PC-9 (cell line): Measurements from ENCODE around the gene HTT. TPM values are rescaled to one million over a fixed set of nuclear protein-coding genes. Genes with fewer than 3 reads are reported as not detected.

ENCODE experiments used
- BruUV-seq: library from RNA; stranded (reverse); fragments of 400-500 nt; replicated peaks from 2 replicates; lab custom pipeline; 2021; lab: Mats Ljungman, UMichigan
- CTCF ChIA-PET: fragments of 300-600 bp; sonication (Branson Sonifier 250); formaldehyde crosslinking; loops from one replicate; lab custom pipeline; 2022; ENCODE audit warnings: antibody characterized with exemption; lab: Charles Lee
- POLR2A ChIA-PET: fragments of 300-600 bp; sonication (Branson Sonifier 250); formaldehyde crosslinking; loops from one replicate; lab custom pipeline; 2022; ENCODE audit warnings: antibody characterized with exemption; ENCODE audit not compliant: unreplicated experiment; lab: Charles Lee
- DNase-seq, 2 experiments: peaks; one replicate each; pipeline versions ENCODE4 v3.0.0 to v3.0.0-alpha.2; 2015 to 2022; ENCODE audit warnings: mixed read lengths in 1 of 2
- H2AFZ ChIP-seq: fragments of 200-600 bp; sonication (generic); 2 replicates; pipeline ENCODE4 v1.8.1; 2017; ENCODE audit warnings: antibody characterized with exemption
- H3F3A ChIP-seq: fragments of 200-600 bp; sonication (generic); 2 replicates; pipeline ENCODE4 v1.8.1; 2017; ENCODE audit warnings: antibody characterized with exemption, mild to moderate bottlenecking, low read depth; ENCODE audit not compliant: insufficient read depth
- H3K27ac ChIP-seq: fragments of 200-600 bp; sonication (generic); 2 replicates; pipeline ENCODE4 v1.6.1; 2016; ENCODE audit warnings: mixed run types
- H3K27me3 ChIP-seq: fragments of 200-600 bp; sonication (generic); 2 replicates; pipeline ENCODE4 v1.6.1; 2016; ENCODE audit warnings: low read depth, mixed run types; ENCODE audit not compliant: insufficient read depth
- H3K36me3 ChIP-seq: fragments of 200-600 bp; sonication (generic); 2 replicates; pipeline ENCODE4 v1.6.1; 2016; ENCODE audit warnings: low read depth, mixed run types
- H3K4me1 ChIP-seq: fragments of 200-600 bp; sonication (generic); replicated peaks from 2 replicates; pipeline ENCODE4 v1.6.1; 2016; ENCODE audit warnings: mixed run types; ENCODE audit not compliant: insufficient read depth
- H3K4me2 ChIP-seq: fragments of 200-600 bp; sonication (generic); 2 replicates; pipeline ENCODE4 v1.6.1; 2017; ENCODE audit warnings: mixed run types
- H3K4me3 ChIP-seq: fragments of 200-600 bp; sonication (generic); 2 replicates; pipeline ENCODE4 v1.6.1; 2016; ENCODE audit warnings: mixed run types
- H3K79me2 ChIP-seq: fragments of 200-600 bp; sonication (generic); 2 replicates; pipeline ENCODE4 v1.6.1; 2017; ENCODE audit warnings: low read depth, mixed run types
- H3K9me2 ChIP-seq: fragments of 200-600 bp; sonication (generic); 2 replicates; pipeline ENCODE4 v1.8.1; 2017; ENCODE audit warnings: mild to moderate bottlenecking; ENCODE audit not compliant: insufficient read depth
- H3K9me3 ChIP-seq: fragments of 200-600 bp; sonication (generic); 2 replicates; pipeline ENCODE4 v1.8.1; 2016; ENCODE audit warnings: low read depth; ENCODE audit not compliant: insufficient read depth
- H4K20me1 ChIP-seq: fragments of 200-600 bp; sonication (generic); 2 replicates; pipeline ENCODE4 v1.8.1; 2017; ENCODE audit not compliant: insufficient read depth
- CTCF ChIP-seq: fragments of 200-600 bp; sonication (generic); conservative IDR thresholded peaks from 2 replicates; pipeline ENCODE4 v1.6.1; 2017; ENCODE audit warnings: mixed run types, antibody characterized with exemption, mild to moderate bottlenecking, moderate library complexity
- EZH2 ChIP-seq: fragments of 200-600 bp; sonication (generic); IDR thresholded peaks from 2 replicates; pipeline ENCODE4 v1.8.0; 2017; ENCODE audit warnings: antibody characterized with exemption, low read depth
- intact Hi-C: fragments of 100-400 bp; cut with micrococcal nuclease; formaldehyde crosslinking; loops from one replicate; pipeline ENCODE4 v1.10.0; 2022; ENCODE audit not compliant: unreplicated experiment
- total RNA-seq: library from RNA; stranded (reverse); gene quantifications from 2 replicates; pipeline ENCODE4 v1.2.3, GENCODE V29; 2021

The HTT gene
- total RNA-seq, 1 experiment from 2014 or later, result 81.7 TPM

GRCh38 chr4:3034231-3034630 is 40.2 kb upstream of the HTT start:
- ChIA-PET POLR2A (no interaction called here), CTCF (no interaction called here)
- TF ChIP-seq EZH2, result no peak
- no peak for TF ChIP-seq CTCF
- Histone ChIP-seq H3K4me1 (no peaks in the 10 kb centered on the region), H3K27me3 (no peaks in the 10 kb centered on the region), H3K79me2 (no peaks in the 10 kb centered on the region), H3K4me3 (no peak overlapping the region), H3K27ac (no peak overlapping the region), H3K9me2 (no peaks in the 10 kb centered on the region), H2AFZ (no peak overlapping the region), H3K9me3 (no peaks in the 10 kb centered on the region), H3K4me2 (no peak overlapping the region), H4K20me1 (no peaks in the 10 kb centered on the region), H3F3A (no peaks in the 10 kb centered on the region), H3K36me3 (no peaks in the 10 kb centered on the region)
- no peak for DNase-seq
- no TSS peak for BruUV-seq
- intact Hi-C loops, result no loop called here

GRCh38 chr4:3035249-3035648 is 39.2 kb upstream of the HTT start:
- Histone ChIP-seq H3K27me3 (no peaks in the 10 kb centered on the region), H3K4me2 (no peak overlapping the region), H3K9me2 (no peaks in the 10 kb centered on the region), H2AFZ (no peak overlapping the region), H3K27ac (no peak overlapping the region), H3K9me3 (no peaks in the 10 kb centered on the region), H3K36me3 (no peaks in the 10 kb centered on the region), H3F3A (no peaks in the 10 kb centered on the region), H3K4me3 (no peak overlapping the region), H3K79me2 (no peaks in the 10 kb centered on the region), H4K20me1 (no peaks in the 10 kb centered on the region), H3K4me1 (no peaks in the 10 kb centered on the region)
- ChIA-PET CTCF (no interaction called here), POLR2A (no interaction called here)
- no TSS peak for BruUV-seq
- TF ChIP-seq CTCF, result no peak
- TF ChIP-seq EZH2, result no peak
- intact Hi-C loops, result loop anchor here (5.0 kb wide), 1 partner anchor 273 kb away; no protein-coding TSS in a partner anchor
- DNase-seq, result no peak

GRCh38 chr4:3035674-3036073 is 38.8 kb upstream of the HTT start:
- H3K27ac ChIP-seq, result no peak overlapping the region
- H2AFZ ChIP-seq, result no peak overlapping the region
- POLR2A ChIA-PET, result no interaction called here
- TF ChIP-seq CTCF (no peak), EZH2 (no peak)
- H3F3A ChIP-seq, result no peaks in the 10 kb centered on the region
- H3K4me2 ChIP-seq, result no peak overlapping the region
- no peaks in the 10 kb centered on the region for H4K20me1 ChIP-seq
- no peaks in the 10 kb centered on the region for H3K4me1 ChIP-seq
- no peaks in the 10 kb centered on the region for H3K27me3 ChIP-seq
- H3K9me2 ChIP-seq, result no peaks in the 10 kb centered on the region
- no peaks in the 10 kb centered on the region for H3K79me2 ChIP-seq
- H3K36me3 ChIP-seq, result no peaks in the 10 kb centered on the region
- no peaks in the 10 kb centered on the region for H3K9me3 ChIP-seq
- H3K4me3 ChIP-seq, result no peak overlapping the region
- CTCF ChIA-PET, result interaction anchor here (1.4 kb wide), 1 partner anchor 87 kb away, joined by 4 read pairs; no protein-coding TSS in a partner anchor
- DNase-seq, result no peak
- no TSS peak for BruUV-seq
- intact Hi-C loops, result loop anchor here (2.0 to 5.0 kb wide), 2 partner anchors 73 to 273 kb away; partner anchors contain the start of genes GRK4 and NOP14
